OCI-LY1 (cell line): ENCODE data around the gene BRD3OS.

Experiments
- H2AFZ ChIP-seq: fragments of 200-600 bp; sonication (generic), shearing (Covaris generic); 2 replicates; pipeline ENCODE4 v1.6.0; 2014; ENCODE audit warnings: antibody characterized with exemption, mild to moderate bottlenecking, low read length
- H3F3A ChIP-seq: fragments of 200-600 bp; sonication (generic), shearing (Covaris generic); 2 replicates; pipeline ENCODE4 v1.6.0; 2014; ENCODE audit warnings: mild to moderate bottlenecking, antibody characterized with exemption, low read length, moderate library complexity; ENCODE audit not compliant: insufficient read depth
- H3K27ac ChIP-seq: fragments of 200-600 bp; sonication (generic); 2 replicates; pipeline ENCODE4 v1.5.1; 2014; ENCODE audit warnings: low read length, mixed run types, mild to moderate bottlenecking, low read depth; ENCODE audit not compliant: poor library complexity, severe bottlenecking
- H3K27me3 ChIP-seq: fragments of 200-600 bp; sonication (generic); 2 replicates; pipeline ENCODE4 v1.6.0; 2014; ENCODE audit warnings: antibody characterized with exemption, mild to moderate bottlenecking, low read length, moderate library complexity; ENCODE audit not compliant: insufficient read depth
- H3K36me3 ChIP-seq: fragments of 200-600 bp; sonication (generic); 2 replicates; pipeline ENCODE4 v1.6.1; 2014; ENCODE audit warnings: mild to moderate bottlenecking, antibody characterized with exemption, low read length, moderate library complexity, mixed read lengths; ENCODE audit not compliant: insufficient read depth
- H3K4me1 ChIP-seq: fragments of 200-600 bp; sonication (generic); 2 replicates; pipeline ENCODE4 v1.5.1; 2014; ENCODE audit warnings: mild to moderate bottlenecking, low read length, moderate library complexity; ENCODE audit not compliant: insufficient read depth, severe bottlenecking
- H3K4me2 ChIP-seq: fragments of 200-600 bp; sonication (generic), shearing (Covaris generic); 2 replicates; pipeline ENCODE4 v1.6.1; 2014; ENCODE audit warnings: low read length
- H3K4me3 ChIP-seq: fragments of 200-600 bp; sonication (generic); 2 replicates; pipeline ENCODE4 v1.5.1; 2014; ENCODE audit warnings: low read length, low read depth, mild to moderate bottlenecking, mixed read lengths; ENCODE audit not compliant: poor library complexity, severe bottlenecking
- H3K79me2 ChIP-seq: fragments of 200-600 bp; shearing (Covaris generic); 2 replicates; pipeline ENCODE4 v1.6.1; 2016; ENCODE audit warnings: mixed run types, low read length, mixed read lengths; ENCODE audit not compliant: insufficient read depth
- H3K9ac ChIP-seq: fragments of 200-600 bp; sonication (generic), shearing (Covaris generic); 2 replicates; pipeline ENCODE4 v1.6.1; 2014; ENCODE audit warnings: mild to moderate bottlenecking, low read length, mixed read lengths
- H3K9me2 ChIP-seq: fragments of 200-600 bp; sonication (generic), shearing (Covaris generic); 2 replicates; pipeline ENCODE4 v1.6.1; 2014; ENCODE audit warnings: low read depth, mild to moderate bottlenecking, low read length, mixed read lengths
- H3K9me3 ChIP-seq: fragments of 200-600 bp; shearing (Covaris generic); 2 replicates; pipeline ENCODE4 v1.6.1; 2014; ENCODE audit warnings: low read length, mixed read lengths
- H4K20me1 ChIP-seq: fragments of 200-600 bp; sonication (generic), shearing (Covaris generic); 2 replicates; pipeline ENCODE4 v1.6.0; 2016; ENCODE audit warnings: mild to moderate bottlenecking, low read length; ENCODE audit not compliant: insufficient read depth
- CTCF ChIP-seq: fragments of 200-600 bp; sonication (generic), shearing (Covaris generic); IDR thresholded peaks from 2 replicates; pipeline ENCODE4 v1.5.1; 2017; ENCODE audit warnings: mild to moderate bottlenecking, antibody characterized with exemption, low read length, moderate library complexity, mixed read lengths
- EZH2 ChIP-seq: fragments of 200-600 bp; sonication (generic), shearing (Covaris generic); IDR thresholded peaks from 2 replicates; pipeline ENCODE4 v1.8.0; 2017; ENCODE audit warnings: borderline replicate concordance, mixed run types, mild to moderate bottlenecking, antibody characterized with exemption, low read length, moderate library complexity, mixed read lengths

BRD3OS gene

GRCh38 chr9:134061019-134061687 is 35.9 kb downstream of the BRD3OS start:
- no peaks in the 10 kb centered on the region for H3K9me2 ChIP-seq
- peaks cover 5% of the 10 kb centered on the region for H3K4me1 ChIP-seq
- no peaks in the 10 kb centered on the region for H3K79me2 ChIP-seq
- H2AFZ ChIP-seq, result no peak overlapping the region
- H3K4me2 ChIP-seq, result no peak overlapping the region
- no peak overlapping the region for H3K4me3 ChIP-seq
- H4K20me1 ChIP-seq, result no peaks in the 10 kb centered on the region
- TF ChIP-seq EZH2 (no peak), CTCF (no peak)
- no peak overlapping the region for H3K27ac ChIP-seq
- peaks cover 10% of the 10 kb centered on the region for H3K27me3 ChIP-seq
- H3K36me3 ChIP-seq, result no peaks in the 10 kb centered on the region
- no peak overlapping the region for H3K9ac ChIP-seq
- H3K9me3 ChIP-seq, result no peaks in the 10 kb centered on the region
- H3F3A ChIP-seq, result no peaks in the 10 kb centered on the region

- TF ChIP-seq EZH2 (no peak), CTCF (no peak)
- H3K36me3 ChIP-seq, result no peaks in the 10 kb centered on the region
- H3F3A ChIP-seq, result no peaks in the 10 kb centered on the region
- no peaks in the 10 kb centered on the region for H3K9me3 ChIP-seq
- H2AFZ ChIP-seq, result no peak overlapping the region
- H3K4me1 ChIP-seq, result peaks cover 12% of the 10 kb centered on the region
- no peak overlapping the region for H3K4me2 ChIP-seq
- H3K9ac ChIP-seq, result no peak overlapping the region
- no peaks in the 10 kb centered on the region for H4K20me1 ChIP-seq
- no peaks in the 10 kb centered on the region for H3K9me2 ChIP-seq
- H3K79me2 ChIP-seq, result no peaks in the 10 kb centered on the region
- no peak overlapping the region for H3K27ac ChIP-seq
- H3K27me3 ChIP-seq, result peaks cover 10% of the 10 kb centered on the region
- H3K4me3 ChIP-seq, result no peak overlapping the region
These were observed 36.5 kb downstream of the BRD3OS start for GRCh38 chr9:134061688-134062371.

GRCh38 chr9:134062461-134063087 is 37.3 kb downstream of the BRD3OS start:
- Histone ChIP-seq H3K4me2 (no peak overlapping the region), H3K79me2 (no peaks in the 10 kb centered on the region), H3K4me1 (peaks cover 15% of the 10 kb centered on the region)

More at GRCh38 chr9:134062461-134063087, 37.3 kb downstream of the BRD3OS start:
- Histone ChIP-seq H2AFZ (no peak overlapping the region), H4K20me1 (no peaks in the 10 kb centered on the region), H3K27ac (no peak overlapping the region), H3K9me2 (no peaks in the 10 kb centered on the region), H3K4me3 (no peak overlapping the region), H3K36me3 (no peaks in the 10 kb centered on the region), H3F3A (no peaks in the 10 kb centered on the region), H3K9ac (no peak overlapping the region), H3K9me3 (no peaks in the 10 kb centered on the region), H3K27me3 (peaks cover 10% of the 10 kb centered on the region)
- TF ChIP-seq EZH2, result no peak
- no peak for TF ChIP-seq CTCF
